Measurements from ENCODE around the gene SNAP23. TPM values are rescaled to one million over a fixed set of nuclear protein-coding genes. Genes with fewer than 3 reads are reported as not detected.

Gene SNAP23
- total RNA-seq, 1 experiment from 2014 or later, result 92.2 TPM

GRCh38 chr15:42490291-42490670 lies 5.2 kb upstream of the SNAP23 start:
- H3K4me1 ChIP-seq, result peaks cover 15% of the 10 kb centered on the region
- peak overlapping the region; percentile 87 for H3K4me3 ChIP-seq (ENCODE audit: low read depth, low read length)
- ChIA-PET CTCF (interaction anchor here (1.1 kb wide), 1 partner anchor 565 kb away, joined by 7 read pairs; no protein-coding TSS in a partner anchor), POLR2A (interaction anchor here (0.6 to 1.0 kb wide), 3 partner anchors 14 to 1314 kb away, joined by 3 to 4 read pairs (median 3); partner anchors contain the start of genes GANC and TMEM87A)
- BruUV-seq (replicated peaks), result TSS peak; percentile 55
- Mint-ChIP-seq H3K9me3 (ENCODE audit: unreplicated experiment) (no peaks in the 10 kb centered on the region), H3K27ac (ENCODE audit: unreplicated experiment) (peak overlapping the region; percentile 100), H3K4me1 (ENCODE audit: low read depth, unreplicated experiment) (peaks cover 11% of the 10 kb centered on the region), H3K27me3 (ENCODE audit: insufficient read depth, unreplicated experiment) (no peaks in the 10 kb centered on the region), H3K36me3 (ENCODE audit: insufficient read depth, unreplicated experiment) (peaks cover 17% of the 10 kb centered on the region), H3K4me3 (ENCODE audit: unreplicated experiment) (peak overlapping the region; percentile 99)
- intact Hi-C loops (cut with micrococcal nuclease; ENCODE audit: unreplicated experiment), result loop anchor here (10.0 kb wide), 1 partner anchor 165 kb away; no protein-coding TSS in a partner anchor
- TF ChIP-seq CTCF (IDR thresholded peaks at IDR 0.05; ENCODE audit: insufficient read depth in 1 of 2, low read depth in 1 of 2, low read length in 1 of 2, severe bottlenecking in 1 of 2, unreplicated experiment in 1 of 2), result no peak
- no peaks in the 10 kb centered on the region for H3K27me3 ChIP-seq (replicated peaks; ENCODE audit: control insufficient read depth, insufficient read depth, low read length)
- no peaks in the 10 kb centered on the region; the same call in 1 of the 2 replicates for H3K36me3 ChIP-seq (ENCODE audit: control insufficient read depth, insufficient read depth, low read length)
- DNase-seq, result no peak
- H3K9me3 ChIP-seq, result no peaks in the 10 kb centered on the region

GRCh38 chr15:42490671-42491538 lies 4.5 kb upstream of the SNAP23 start, which contains the start of gene ZNF106:
Gene ZNF106 (minus strand): TSS chr15:42491141. CDS start chr15:42472289, 18,852 bp downstream.
- no TSS peak for BruUV-seq (replicated peaks)

More at GRCh38 chr15:42490671-42491538, 4.5 kb upstream of the SNAP23 start, which contains the start of gene ZNF106:
- Histone ChIP-seq H3K27me3 (replicated peaks; ENCODE audit: control insufficient read depth, insufficient read depth, low read length) (no peaks in the 10 kb centered on the region), H3K9me3 (no peaks in the 10 kb centered on the region), H3K36me3 (ENCODE audit: control insufficient read depth, insufficient read depth, low read length) (no peaks in the 10 kb centered on the region; the same call in 1 of the 2 replicates), H3K4me1 (peaks cover 15% of the 10 kb centered on the region), H3K4me3 (ENCODE audit: low read depth, low read length) (peak within 1 kb of the TSS; percentile 87)
- H3K4me1 Mint-ChIP-seq (ENCODE audit: low read depth, unreplicated experiment), result peaks cover 11% of the 10 kb centered on the region
- H3K27me3 Mint-ChIP-seq (ENCODE audit: insufficient read depth, unreplicated experiment), result no peaks in the 10 kb centered on the region
- H3K4me3 Mint-ChIP-seq (ENCODE audit: unreplicated experiment), result peak within 1 kb of the TSS; percentile 99
- no peak for TF ChIP-seq CTCF (IDR thresholded peaks at IDR 0.05; ENCODE audit: insufficient read depth in 1 of 2, low read depth in 1 of 2, low read length in 1 of 2, severe bottlenecking in 1 of 2, unreplicated experiment in 1 of 2)
- ChIA-PET CTCF (interaction anchor here (1.1 kb wide), 1 partner anchor 566 kb away, joined by 7 read pairs; no protein-coding TSS in a partner anchor), POLR2A (interaction anchor here (0.6 to 1.0 kb wide), 6 partner anchors 15 to 1313 kb away, joined by 3 to 11 read pairs (median 4); partner anchors contain the start of genes GANC, STARD9 and TMEM87A)
- intact Hi-C loops (cut with micrococcal nuclease; ENCODE audit: unreplicated experiment), result loop anchor here (10.0 kb wide), 1 partner anchor 164 kb away; no protein-coding TSS in a partner anchor
- DNase-seq, result peak; percentile 88 to 93
- H3K9me3 Mint-ChIP-seq (ENCODE audit: unreplicated experiment), result no peaks in the 10 kb centered on the region
- peaks cover 22% of the 10 kb centered on the region for H3K36me3 Mint-ChIP-seq (ENCODE audit: insufficient read depth, unreplicated experiment)
- peak within 1 kb of the TSS; percentile 100 for H3K27ac Mint-ChIP-seq (ENCODE audit: unreplicated experiment)

All from Caco-2 (cell line).